Activated CD4-positive, alpha-beta T cell treated with anti-CD3 and anti-CD28 coated beads, Interleukin-2, Interleukin-6, amounts not matched to agents 100 ng/mL and 50 ng/mL, durations not matched to agents 16 hours and 8 hours (primary cell): Measurements from ENCODE around the gene CPNE9.
"Not testable (repeated sequence)": the region's sequence is repeated elsewhere in the genome, so short reads cannot be mapped to it uniquely, and the experiment has no call there.

ENCODE experiments used
- DNase-seq: peaks from one replicate; pipeline ENCODE4 v3.0.0-alpha.2; 2020

CPNE9 gene

GRCh38 chr3:9749296-9749644 is 45.6 kb downstream of the CPNE9 start:
- DNase-seq = no peak

DNA sequence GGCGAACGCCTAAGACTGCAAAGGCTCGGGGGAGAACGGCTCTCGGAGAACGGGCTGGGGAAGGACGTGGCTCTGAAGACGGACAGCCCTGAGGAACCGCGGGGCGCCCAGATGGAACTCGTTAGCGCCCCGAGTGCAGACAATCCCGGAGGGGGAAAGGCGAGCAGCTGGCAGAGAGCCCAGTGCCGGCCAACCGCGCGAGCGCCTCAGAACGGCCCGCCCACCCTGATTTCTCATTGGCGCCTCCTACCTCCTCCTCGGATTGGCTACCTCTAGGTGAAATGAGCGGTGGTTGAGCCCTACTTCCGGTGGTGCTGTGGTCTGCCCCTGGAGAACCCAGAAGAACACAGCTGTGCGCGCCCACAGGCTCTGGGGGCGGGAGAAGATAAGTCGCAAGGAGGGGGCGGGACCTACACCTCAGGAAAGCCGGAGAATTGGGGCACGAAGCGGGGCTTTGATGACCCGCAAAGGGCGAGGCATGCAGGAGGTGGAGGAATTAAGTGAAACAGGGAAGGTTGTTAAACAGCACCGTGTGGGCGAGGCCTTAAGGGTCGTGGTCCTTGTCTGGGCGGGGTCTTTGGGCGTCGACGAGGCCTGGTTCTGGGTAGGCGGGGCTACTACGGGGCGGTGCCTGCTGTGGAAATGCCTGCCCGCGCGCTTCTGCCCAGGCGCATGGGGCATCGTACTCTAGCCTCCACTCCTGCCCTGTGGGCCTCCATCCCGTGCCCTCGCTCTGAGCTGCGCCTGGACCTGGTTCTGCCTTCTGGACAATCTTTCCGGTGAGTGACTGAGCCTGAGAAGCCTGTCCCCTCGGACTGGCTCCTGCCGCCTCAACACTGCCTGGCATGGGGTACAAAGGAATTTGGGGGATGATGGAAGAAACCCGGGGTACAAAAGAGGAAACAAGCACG is 46.3 kb downstream of the CPNE9 start, which contains the start of gene OGG1:
OGG1 (plus strand) TSS at position 308 of the 911 bp plus-strand sequence; CDS start at position 643, 335 bp downstream.
- DNase-seq = peak; percentile 98

DNA sequence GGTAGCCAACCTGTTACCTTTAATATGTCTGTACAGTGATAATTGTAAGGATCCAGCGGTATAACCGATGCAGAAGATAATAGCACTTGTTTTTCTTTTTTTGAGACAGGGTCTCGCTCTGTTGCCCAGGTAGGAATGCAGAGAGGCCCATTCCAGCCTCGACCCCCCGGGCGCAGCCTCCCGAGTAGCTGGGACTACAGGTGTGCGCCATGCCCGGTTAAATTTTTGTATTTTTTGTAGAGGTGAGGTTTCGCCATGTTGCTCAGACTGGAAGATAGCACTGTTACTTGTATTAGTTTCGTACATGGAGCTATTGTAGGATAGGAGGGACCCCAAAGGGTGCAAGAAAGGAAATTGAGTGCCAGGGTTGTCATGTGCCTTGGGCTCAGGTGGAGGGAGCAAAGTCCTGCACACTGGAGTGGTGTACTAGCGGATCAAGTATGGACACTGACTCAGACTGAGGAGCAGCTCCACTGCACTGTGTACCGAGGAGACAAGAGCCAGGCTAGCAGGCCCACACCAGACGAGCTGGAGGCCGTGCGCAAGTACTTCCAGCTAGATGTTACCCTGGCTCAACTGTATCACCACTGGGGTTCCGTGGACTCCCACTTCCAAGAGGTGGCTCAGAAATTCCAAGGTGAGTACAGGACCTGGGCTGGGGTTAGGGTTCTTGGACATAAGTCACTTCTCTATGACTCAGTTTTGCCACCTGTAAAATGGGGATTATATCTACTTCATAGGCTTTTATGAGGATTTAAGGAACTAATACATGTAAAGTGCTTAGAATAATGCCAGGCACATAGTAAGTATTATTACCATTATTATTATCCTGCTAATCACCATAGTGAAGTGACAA is 47.2 kb downstream of the CPNE9 start:
- DNase-seq = no peak

DNA sequence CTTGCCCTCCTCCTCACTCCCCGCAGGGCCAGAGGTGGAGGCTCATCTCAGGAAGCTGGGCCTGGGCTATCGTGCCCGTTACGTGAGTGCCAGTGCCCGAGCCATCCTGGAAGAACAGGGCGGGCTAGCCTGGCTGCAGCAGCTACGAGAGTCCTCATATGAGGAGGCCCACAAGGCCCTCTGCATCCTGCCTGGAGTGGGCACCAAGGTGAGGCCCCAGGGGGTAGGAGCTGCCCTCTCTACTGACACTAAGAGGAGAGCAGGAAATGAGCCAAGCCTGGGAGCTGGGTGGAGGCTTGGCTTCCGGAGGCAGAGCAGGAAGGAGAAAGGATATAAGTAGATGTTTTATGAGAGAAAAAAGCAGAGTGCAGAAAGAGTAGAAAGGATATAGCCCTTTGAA is 51.0 kb downstream of the CPNE9 start:
- DNase-seq = no peak

GRCh38 chr3:9757427-9757826 is 53.8 kb downstream of the CPNE9 start:
- DNase-seq = no peak

DNA sequence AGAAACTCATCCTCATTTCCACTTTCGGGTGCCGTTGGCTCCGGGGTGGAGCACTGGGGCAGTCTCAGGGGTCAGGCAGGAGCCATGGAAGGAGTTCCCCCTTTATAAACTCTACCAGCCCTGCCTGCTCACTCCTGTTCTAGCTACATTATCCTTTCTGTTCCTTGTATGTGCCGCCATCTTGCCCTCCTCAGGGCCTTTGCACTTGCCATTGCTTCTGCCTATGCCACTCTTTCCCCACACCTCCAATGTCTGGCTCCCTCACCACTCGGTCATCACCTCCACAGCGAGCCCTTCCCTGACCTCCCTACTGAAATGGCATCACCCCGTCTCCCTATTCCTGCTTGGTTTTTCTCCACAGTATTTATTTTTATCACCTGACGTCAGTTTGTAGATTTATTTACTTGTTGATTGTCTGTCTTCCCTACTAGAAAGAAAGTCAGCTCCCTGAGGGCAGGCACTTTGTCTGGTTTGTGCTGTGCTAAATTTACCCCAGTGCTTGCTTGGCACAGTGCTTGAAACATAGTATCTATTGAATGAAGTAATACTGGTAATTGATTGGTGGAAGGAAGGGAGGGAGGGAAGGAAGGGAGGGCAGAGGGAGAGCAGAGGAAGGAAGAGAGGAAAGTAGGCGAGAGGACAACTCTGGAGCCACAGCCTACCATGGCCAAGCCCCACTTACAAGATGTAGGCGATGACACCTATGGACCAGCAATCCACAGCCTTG is 57.3 kb downstream of the CPNE9 start:
- no peak for DNase-seq

DNA sequence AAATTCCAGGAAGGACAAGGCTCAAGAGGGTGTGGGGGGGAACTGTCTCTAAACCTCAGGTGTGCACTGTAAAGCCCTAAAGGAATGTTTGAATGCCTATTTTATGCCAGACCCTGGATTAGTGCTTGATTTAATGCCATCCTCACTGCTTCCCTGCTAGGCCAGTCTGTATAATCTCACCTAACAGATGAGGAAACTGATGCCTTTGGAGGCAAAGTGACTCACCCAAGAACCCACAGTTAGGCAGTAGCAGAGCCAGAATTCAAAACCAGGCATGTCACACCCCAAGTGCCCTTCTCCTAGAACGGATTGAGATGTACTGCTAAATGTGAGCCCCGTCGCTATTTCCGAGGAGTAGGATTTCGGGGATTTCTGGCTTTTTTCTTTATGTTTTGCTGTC is 58.3 kb downstream of the CPNE9 start:
- DNase-seq = no peak

DNA sequence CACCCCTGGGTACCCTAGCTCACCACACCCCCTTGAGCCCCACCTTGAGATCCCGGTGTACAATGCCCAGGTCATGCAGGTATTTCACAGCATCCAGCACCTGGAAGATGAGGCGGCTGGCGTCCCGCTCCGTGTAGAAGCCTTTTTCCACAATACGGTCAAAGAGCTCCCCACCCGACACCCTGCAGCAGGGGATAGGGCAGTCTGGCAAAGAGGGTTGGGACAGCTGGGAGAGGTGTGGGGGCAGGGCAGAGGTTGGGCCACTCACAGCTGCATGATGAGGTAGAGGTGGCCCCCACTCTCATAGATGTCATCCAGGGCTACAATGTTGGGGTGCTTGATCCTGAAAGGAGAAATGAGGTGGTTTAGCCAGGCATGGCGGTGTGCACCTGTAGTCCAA is 59.2 kb downstream of the CPNE9 start:
- no peak for DNase-seq

- no peak for DNase-seq
These were observed 62.2 kb downstream of the CPNE9 start for GRCh38 chr3:9765865-9766264.

DNA sequence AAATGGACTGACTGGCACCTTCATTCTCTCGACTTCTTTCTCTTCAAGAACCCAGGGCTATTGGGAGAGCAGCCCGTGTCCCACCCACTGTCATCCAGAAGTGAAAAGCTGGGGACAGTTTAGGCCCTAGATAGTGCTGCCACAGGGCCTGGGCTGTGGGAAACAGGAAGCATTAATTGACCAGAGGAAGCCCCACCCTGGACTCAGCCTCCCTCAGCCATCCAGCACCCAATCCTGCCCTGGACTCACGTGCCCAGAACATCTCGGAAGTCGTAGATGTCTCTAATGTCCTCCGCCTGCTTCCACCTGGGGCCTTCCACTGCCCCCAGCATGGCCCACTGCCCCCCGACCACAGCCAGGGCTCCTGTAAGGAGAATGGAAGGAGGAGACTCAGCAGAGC is 63.8 kb downstream of the CPNE9 start:
- DNase-seq = no peak

DNA sequence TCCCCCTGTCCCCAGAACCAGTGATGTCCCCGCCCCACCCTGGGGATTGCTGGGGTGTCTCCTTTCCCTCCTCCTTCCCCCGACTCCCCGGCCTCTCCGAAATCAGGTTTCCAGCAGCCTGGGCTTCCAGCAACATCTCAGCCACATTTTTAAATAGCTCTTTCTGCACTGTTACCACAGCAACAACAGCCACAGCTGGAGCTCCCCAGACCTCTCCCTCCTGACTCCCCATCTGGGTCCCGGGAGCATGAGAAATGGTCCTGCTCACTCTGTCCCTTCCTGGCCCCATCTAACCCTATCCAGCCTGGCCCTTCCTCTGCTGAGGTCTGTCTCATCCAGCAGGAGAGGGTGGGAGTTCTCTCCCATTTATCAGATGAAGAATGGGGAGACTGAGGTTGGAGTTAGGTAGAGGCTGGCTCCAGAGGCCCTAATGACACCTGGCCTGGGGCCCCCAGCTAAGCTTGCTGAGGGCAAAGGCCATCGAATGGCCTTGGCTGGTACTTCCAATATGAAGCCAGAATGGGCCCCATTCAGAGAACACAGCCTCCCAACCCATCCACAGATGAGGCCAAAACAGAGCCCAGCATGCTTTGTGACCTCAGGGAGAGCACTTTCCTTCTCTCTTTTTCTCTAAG is 64.6 kb downstream of the CPNE9 start:
- no peak for DNase-seq

DNA sequence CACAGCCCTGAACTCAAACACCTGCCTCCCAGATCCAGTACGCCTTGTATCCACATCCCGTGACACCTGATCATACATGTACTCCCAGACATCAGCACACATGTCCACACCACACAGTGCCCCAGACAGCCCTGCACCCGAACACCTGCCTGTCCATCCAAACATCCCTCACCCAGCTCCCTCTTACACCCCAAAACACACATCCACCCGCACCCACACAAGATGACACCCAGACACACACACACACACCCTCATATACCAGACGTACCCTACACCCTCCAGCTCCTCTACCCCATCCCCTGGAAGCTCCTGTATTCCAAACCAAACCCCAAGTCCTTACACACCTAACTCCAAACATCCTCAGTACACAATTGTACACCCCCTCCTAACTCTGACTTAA is 65.4 kb downstream of the CPNE9 start:
- DNase-seq = no peak

DNA sequence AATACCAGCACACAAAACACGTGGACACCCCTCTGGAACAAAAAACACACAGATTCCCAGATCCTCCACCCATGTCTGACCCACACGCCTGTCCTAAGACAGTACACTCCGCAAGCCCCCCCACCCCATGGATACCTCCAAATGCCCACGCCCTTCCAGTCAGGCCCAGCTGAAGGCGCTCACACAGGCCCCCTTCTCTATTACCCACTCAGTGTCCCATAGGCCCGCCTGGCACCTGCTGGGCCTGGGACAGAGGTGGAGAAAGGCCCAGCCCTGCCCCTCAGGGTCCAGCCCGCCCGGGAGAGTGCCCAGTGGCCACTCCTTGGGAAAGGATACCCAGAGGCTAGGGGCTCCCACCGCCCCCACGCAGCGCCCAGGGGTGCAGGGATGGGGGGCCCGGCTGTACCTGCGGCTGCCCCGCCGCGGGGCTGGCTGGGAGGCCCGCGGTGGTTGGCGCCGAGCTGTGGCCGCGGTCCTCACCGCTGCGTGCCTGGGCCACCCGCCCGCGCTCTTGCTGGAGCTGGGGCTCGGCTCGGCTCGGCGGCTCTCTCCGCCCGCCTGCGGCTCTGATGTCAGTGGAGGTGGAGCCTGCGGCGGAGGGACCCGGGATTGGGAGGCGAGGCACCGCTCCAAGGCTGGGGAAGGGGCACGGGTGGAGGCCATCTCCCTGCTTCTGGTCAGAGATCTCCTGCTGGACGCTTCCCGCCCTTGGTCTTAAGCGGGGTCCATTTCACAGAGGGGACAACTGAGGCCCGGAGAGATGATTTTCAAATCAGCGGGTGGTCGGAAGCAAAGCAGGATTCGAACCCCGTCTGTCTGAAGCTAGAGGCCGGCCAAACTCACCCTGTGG is 66.0 kb downstream of the CPNE9 start, which contains the start of gene CAMK1:
CAMK1 (minus strand) TSS at position 522 of the 850 bp plus-strand sequence. CDS start 2,198 bp downstream, outside the sequence.
- DNase-seq = peak; percentile 77

DNA sequence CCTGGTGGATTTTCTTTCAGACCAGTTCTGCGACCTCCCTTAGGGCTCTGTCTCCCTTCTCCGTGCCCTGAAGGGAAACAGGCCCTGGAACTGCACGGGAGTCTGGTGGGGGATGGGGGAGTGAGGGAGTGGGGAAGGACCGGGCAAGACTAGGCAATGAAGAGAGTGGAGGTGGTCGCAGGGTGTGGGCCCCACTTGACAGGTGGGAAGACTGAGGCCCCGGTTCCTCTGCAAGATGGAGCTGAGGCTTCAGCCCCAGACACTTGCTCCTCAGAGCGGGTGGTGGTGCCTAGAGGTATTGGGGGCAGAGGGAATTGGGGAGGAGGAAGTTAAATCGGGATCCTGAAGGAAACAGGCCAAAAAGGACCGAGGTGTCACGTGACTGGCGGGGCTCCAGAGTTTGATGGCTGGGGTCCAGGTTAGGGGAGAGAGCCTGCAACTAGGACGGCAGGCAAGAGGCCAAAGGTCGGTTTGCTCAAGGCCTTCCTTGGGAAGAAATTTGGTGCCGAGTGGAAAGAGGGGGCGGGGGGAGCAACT is 66.7 kb downstream of the CPNE9 start:
- DNase-seq = no peak

DNA sequence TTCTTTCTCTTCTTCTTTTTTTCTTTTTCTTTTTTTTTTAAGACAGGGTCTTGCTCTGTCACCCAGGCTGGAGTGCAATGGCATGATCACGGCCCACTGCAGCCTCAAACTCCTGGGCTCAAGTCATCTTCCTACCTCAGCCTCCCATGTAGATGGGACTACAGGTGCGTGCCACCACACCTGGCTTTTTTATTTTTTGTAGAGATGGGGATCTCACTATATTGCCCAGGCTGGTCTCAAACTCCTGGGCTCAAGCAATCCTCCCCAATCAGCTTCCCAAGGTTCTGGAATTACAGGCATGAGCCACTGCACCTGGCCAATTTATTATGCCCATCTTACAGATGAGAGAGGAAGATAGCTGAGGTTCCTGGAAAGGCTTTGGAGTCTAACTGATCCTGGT is 67.4 kb downstream of the CPNE9 start:
- DNase-seq = not testable (repeated sequence)

DNA sequence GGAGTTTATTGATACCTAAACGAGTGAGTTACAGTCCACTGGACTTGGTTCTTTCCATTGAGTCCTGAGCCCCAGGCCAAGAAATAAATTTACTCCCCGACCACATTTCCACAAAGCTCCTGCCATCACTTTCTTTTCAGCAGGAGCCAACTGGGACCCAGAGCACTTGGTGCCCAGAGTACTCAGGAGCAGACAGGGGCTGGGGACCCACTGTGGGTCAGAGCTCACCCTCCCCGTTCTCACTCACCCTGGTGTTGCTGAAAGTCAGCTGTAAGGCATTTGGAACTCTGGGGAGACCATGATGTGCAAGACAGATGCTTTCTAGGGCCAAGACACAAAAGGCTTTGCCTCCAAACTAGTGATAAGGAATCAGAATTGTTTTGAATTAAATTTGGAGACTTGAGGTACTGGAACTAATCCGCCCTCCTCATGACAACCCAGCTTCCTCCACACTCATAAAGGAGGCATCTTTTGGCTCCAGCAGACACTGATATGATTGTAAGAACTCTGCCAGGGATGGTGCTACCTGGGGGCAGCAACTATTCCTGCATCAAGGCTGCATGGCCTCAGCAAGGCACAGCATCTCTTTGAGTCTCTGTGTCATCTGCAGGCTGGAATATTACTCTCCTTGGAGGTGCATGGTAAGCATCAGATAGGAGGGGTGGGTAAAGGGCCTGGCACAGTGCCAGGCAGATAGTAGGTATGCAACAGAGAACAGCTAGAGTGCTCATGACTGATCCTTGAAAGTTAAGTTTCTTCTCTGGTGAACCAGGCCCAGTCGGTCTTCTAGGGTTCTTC is 73.5 kb downstream of the CPNE9 start:
- no peak for DNase-seq

DNA sequence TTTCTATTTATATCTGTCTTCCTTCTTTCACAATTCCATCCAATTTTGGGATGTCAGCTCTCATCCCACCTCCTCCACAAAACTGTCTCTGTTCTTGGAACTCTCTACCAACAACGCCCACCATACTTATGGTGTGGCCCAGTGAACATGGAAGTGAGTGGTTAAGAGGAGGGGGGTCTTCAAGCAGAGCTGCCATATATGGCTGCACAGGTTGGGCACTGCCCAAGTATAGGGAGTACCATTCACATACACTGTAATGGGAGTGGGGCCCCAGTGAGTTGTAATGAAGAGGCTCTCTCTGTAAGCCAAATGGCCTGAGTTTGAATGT is 74.0 kb downstream of the CPNE9 start:
- no peak for DNase-seq

DNA sequence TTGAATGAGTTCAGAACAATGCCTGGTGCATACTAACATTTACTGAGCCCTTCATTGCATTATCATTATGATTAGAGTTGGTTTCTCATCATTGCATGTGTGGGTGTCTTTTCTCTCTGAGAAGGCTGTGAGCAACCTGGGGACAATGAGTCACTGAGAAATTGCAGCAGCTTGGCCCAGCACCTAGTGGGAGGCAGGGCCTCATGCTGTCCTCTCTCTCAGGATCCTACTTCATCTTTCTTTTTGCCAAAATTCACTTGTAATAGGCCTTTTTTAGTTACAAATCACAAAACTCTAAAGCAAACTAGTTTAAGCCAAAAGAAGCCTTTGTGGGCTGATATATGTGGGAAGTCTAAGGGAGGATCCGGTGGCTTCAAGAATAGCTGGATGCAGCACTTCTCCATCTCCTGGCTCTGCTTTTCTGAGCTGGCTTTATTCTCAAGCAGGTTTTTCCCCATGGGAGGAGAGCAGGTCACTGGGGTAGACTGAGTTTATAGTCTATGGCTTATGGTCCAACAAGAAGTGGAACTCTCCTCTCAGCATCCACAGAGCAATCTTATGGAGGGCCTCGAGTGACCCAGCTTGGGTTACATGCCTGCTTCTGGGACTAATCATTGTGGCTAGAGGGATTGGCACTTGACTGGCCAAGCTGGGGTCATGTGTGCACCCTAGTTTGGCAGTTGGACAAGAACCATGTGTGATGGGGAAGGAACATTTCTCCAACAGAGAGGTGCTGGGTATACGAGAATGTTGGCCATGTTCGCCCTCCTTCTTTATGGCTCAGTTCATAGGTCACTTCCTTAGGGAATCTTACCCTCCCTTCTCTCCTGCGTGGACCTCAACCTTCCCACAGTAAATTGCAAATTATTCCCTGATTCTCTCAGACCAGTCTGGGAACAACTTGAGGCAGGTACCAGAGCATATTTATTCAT is 74.8 kb downstream of the CPNE9 start:
- DNase-seq = peak; percentile 73

- DNase-seq = no peak
These were observed 75.5 kb downstream of the CPNE9 start for GRCh38 chr3:9779075-9779593.
